ENCODE measurements around the gene COQ8B. TPM values are rescaled to one million over a fixed set of nuclear protein-coding genes. Genes with fewer than 3 reads are reported as not detected.

The COQ8B gene
- total and polyA plus RNA-seq, 2 experiments from 2014 or later, result 82.5 to 90.6 TPM

DNA sequence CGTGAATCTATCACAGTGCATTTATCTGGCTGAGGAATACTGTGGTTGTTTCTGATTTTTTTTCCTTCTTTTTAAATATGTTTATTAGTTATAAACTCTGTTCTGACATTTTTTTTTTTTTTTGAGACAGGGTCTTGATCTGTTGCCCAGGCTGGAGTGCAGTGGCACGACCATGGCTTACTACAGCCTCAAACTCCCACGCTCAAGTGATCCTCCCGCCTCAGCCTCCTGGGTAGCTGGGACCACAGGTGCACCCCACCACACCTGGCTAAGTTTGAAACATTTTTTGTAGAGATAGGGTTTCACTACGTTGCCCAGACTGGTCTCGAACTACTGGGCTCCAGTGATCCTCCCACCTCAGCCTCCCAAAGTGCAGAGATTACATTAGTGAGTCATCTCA lies 19.7 kb downstream of the COQ8B start:
- Histone ChIP-seq H3K9me3 (ENCODE audit: low read depth) (no peaks in the 10 kb centered on the region), H3K36me3 (peaks cover 10% of the 10 kb centered on the region), H3K27me3 (no peaks in the 10 kb centered on the region), H3K4me1 (ENCODE audit: low read depth) (no peaks in the 10 kb centered on the region), H3K4me3 (no peak overlapping the region), H3K27ac (no peak overlapping the region)
- no peak for DNase-seq (ENCODE audit: low read depth in 1 of 2, low spot score in 1 of 2)
- TF ChIP-seq, protein P1, sequence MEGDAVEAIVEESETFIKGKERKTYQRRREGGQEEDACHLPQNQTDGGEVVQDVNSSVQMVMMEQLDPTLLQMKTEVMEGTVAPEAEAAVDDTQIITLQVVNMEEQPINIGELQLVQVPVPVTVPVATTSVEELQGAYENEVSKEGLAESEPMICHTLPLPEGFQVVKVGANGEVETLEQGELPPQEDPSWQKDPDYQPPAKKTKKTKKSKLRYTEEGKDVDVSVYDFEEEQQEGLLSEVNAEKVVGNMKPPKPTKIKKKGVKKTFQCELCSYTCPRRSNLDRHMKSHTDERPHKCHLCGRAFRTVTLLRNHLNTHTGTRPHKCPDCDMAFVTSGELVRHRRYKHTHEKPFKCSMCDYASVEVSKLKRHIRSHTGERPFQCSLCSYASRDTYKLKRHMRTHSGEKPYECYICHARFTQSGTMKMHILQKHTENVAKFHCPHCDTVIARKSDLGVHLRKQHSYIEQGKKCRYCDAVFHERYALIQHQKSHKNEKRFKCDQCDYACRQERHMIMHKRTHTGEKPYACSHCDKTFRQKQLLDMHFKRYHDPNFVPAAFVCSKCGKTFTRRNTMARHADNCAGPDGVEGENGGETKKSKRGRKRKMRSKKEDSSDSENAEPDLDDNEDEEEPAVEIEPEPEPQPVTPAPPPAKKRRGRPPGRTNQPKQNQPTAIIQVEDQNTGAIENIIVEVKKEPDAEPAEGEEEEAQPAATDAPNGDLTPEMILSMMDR (IDR thresholded peaks at IDR 0.05; ENCODE audit: low read depth, low read length), result no peak

DNA sequence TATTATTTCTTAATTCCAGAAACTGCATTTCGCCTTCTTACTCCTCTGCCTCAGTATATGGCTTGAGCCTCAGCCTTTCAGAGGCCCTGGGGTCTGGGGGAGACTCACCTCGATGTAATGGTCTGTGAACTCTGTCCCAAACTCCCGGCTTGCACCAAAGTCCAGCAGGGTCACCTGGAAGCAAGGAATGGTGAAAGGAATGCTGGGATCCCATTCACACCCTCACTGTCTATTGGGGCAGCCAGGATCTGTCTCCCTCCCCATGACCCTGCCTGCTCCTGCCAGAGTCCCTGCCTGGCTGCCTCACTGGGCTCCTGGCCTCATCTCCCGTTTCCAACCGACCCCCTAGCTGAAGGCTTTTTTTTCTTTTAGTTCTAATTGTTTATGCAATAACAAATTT lies 20.8 kb downstream of the COQ8B start:
- DNase-seq (ENCODE audit: low read depth in 1 of 2, low spot score in 1 of 2), result no peak
- TF ChIP-seq, protein P1 (IDR thresholded peaks at IDR 0.05; ENCODE audit: low read depth, low read length), result no peak
- no peak overlapping the region for H3K4me3 ChIP-seq
- H3K9me3 ChIP-seq (ENCODE audit: low read depth), result no peaks in the 10 kb centered on the region
- H3K27me3 ChIP-seq, result no peaks in the 10 kb centered on the region
- H3K4me1 ChIP-seq (ENCODE audit: low read depth), result peaks cover 3% of the 10 kb centered on the region
- H3K36me3 ChIP-seq, result peaks cover 4% of the 10 kb centered on the region
- H3K27ac ChIP-seq, result no peak overlapping the region

DNA sequence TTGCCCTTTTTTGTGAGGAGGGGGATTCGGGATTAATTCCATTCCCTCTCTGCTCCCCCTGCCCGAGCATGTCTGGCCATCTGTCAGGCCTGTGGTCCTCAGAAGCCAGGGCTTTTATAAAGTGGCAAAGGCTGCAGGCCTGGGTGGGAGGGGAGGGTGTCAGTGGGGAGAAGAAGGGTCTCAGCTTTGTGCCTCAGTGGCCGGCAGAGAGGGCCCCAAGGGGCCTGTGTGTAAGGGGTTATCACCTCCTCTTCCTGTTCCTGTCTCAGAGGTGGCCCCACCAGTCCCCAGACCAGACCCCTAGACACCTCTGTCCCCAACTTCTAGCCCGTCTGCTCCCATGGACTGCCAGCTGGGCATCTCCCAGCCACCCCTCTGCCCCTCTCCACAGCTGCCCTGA lies 22.8 kb downstream of the COQ8B start:
- TF ChIP-seq, protein P1 (IDR thresholded peaks at IDR 0.05; ENCODE audit: low read depth, low read length), result no peak
- DNase-seq (ENCODE audit: low read depth in 1 of 2, low spot score in 1 of 2), result no peak
- H3K27ac ChIP-seq, result no peak overlapping the region
- H3K36me3 ChIP-seq, result no peaks in the 10 kb centered on the region
- H3K27me3 ChIP-seq, result no peaks in the 10 kb centered on the region
- no peaks in the 10 kb centered on the region for H3K9me3 ChIP-seq (ENCODE audit: low read depth)
- peaks cover 6% of the 10 kb centered on the region for H3K4me1 ChIP-seq (ENCODE audit: low read depth)
- H3K4me3 ChIP-seq, result no peak overlapping the region

DNA sequence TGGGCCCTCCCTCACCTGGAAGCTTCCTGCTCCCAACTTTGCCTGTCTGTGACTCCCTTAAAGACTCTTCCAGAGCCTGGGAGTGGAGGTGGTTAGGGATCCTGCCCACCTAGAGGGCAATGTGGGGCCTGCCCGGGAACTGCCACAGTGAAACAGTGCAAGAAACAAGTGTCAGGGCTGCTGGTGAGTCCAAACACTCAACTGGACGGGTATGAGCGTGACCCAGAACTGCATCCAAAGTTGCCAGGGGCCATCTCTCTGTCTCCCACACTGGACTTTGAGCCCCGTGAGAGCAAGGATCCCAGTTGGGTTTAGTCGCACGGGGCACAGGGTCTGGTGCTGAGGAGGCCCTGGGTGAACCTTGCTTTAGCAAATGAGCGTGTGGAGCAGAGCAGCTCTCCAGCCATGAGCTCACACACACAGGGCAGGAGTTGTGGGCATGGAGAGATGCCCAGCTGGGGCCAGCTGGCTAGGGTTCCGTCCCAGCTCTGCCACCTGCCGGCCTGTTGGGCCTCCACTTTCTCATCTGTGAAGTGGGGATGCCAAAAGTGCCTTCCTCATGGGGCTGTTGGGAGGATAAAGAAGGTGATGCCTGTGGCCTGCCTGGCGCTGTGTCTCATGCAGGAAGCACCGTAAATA lies 23.4 kb downstream of the COQ8B start:
- Histone ChIP-seq H3K36me3 (no peaks in the 10 kb centered on the region), H3K27ac (no peak overlapping the region), H3K9me3 (ENCODE audit: low read depth) (no peaks in the 10 kb centered on the region), H3K27me3 (no peaks in the 10 kb centered on the region), H3K4me1 (ENCODE audit: low read depth) (peaks cover 6% of the 10 kb centered on the region), H3K4me3 (no peak overlapping the region)
- DNase-seq (ENCODE audit: low read depth in 1 of 2, low spot score in 1 of 2), result no peak
- TF ChIP-seq, protein P1 (IDR thresholded peaks at IDR 0.05; ENCODE audit: low read depth, low read length), result no peak

DNA sequence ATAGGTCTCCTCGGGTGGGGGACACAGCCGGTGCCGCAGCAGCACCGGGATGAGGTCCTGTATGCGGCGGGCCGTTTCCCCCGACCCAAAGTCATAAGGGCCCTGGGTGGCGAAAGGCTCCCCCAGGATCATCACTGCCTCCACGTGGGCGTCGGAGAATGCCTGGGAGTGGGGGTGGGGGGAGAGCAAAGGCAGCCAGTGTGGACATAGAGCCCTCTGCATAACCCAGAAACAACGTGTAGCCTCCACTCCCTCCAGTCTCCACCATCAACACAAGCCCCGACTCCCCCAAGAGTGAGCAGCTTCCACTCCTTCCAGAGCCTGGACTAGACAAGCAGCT lies 24.5 kb downstream of the COQ8B start:
- no peak for DNase-seq (ENCODE audit: low read depth in 1 of 2, low spot score in 1 of 2)
- TF ChIP-seq, protein P1 (IDR thresholded peaks at IDR 0.05; ENCODE audit: low read depth, low read length), result no peak
- Histone ChIP-seq H3K4me1 (ENCODE audit: low read depth) (peaks cover 6% of the 10 kb centered on the region), H3K36me3 (no peaks in the 10 kb centered on the region), H3K9me3 (ENCODE audit: low read depth) (no peaks in the 10 kb centered on the region), H3K27me3 (no peaks in the 10 kb centered on the region), H3K4me3 (no peak overlapping the region), H3K27ac (no peak overlapping the region)

Data from cardiac muscle cell (in vitro differentiated cells and primary cell).